OCI-LY7 (cell line): ENCODE measurements around the gene ZC4H2. TPM values are rescaled to one million over a fixed set of nuclear protein-coding genes. Genes with fewer than 3 reads are reported as not detected.
"Not testable (repeated sequence)": the region's sequence is repeated elsewhere in the genome, so short reads cannot be mapped to it uniquely, and the experiment has no call there.

Experiments used
- BruUV-seq: library from RNA; stranded (reverse); fragments of 400-500 nt; replicated peaks from 2 replicates; lab custom pipeline; 2021; lab: Mats Ljungman, UMichigan
- CTCF ChIA-PET: fragments of 300-600 bp; sonication (Branson Sonifier 250); formaldehyde crosslinking; loops from one replicate; lab custom pipeline; 2022; ENCODE audit warnings: antibody characterized with exemption; ENCODE audit not compliant: unreplicated experiment; lab: Charles Lee
- POLR2A ChIA-PET: fragments of 300-600 bp; sonication (Branson Sonifier 250); formaldehyde crosslinking; loops from one replicate; lab custom pipeline; 2022; ENCODE audit warnings: antibody characterized with exemption; lab: Charles Lee
- DNase-seq: peaks from one replicate; pipeline ENCODE4 v3.0.0-alpha.2; 2015; ENCODE audit warnings: low spot score
- H2AFZ ChIP-seq: fragments of 200-600 bp; sonication (generic), shearing (Covaris generic); 2 replicates; pipeline ENCODE4 v1.6.1; 2014; ENCODE audit warnings: mild to moderate bottlenecking, antibody characterized with exemption, low read length, moderate library complexity
- H3K27ac ChIP-seq: fragments of 200-600 bp; sonication (generic); 2 replicates; pipeline ENCODE4 v1.5.1; 2014; ENCODE audit warnings: mixed run types, low read depth, mild to moderate bottlenecking, moderate library complexity, low read length, inconsistent platforms; ENCODE audit not compliant: poor library complexity, severe bottlenecking
- H3K36me3 ChIP-seq: fragments of 200-600 bp; sonication (generic); 2 replicates; pipeline ENCODE4 v1.6.1; 2014; ENCODE audit warnings: mild to moderate bottlenecking, antibody characterized with exemption, low read length, moderate library complexity, mixed read lengths; ENCODE audit not compliant: insufficient read depth
- H3K4me1 ChIP-seq: fragments of 200-600 bp; sonication (generic); 2 replicates; pipeline ENCODE4 v1.5.1; 2014; ENCODE audit warnings: mild to moderate bottlenecking, low read length; ENCODE audit not compliant: insufficient read depth, poor library complexity, severe bottlenecking
- H3K4me2 ChIP-seq: fragments of 200-600 bp; sonication (generic); 2 replicates; pipeline ENCODE4 v1.6.1; 2014; ENCODE audit warnings: mild to moderate bottlenecking, low read length
- H3K4me3 ChIP-seq: fragments of 200-600 bp; sonication (generic); 2 replicates; pipeline ENCODE4 v1.5.1; 2014; ENCODE audit warnings: mild to moderate bottlenecking, low read depth, low read length; ENCODE audit not compliant: poor library complexity, severe bottlenecking
- H3K79me2 ChIP-seq: fragments of 200-600 bp; sonication (generic); 2 replicates; pipeline ENCODE4 v1.6.1; 2016; ENCODE audit warnings: low read depth, mild to moderate bottlenecking, low read length, moderate library complexity, mixed read lengths; ENCODE audit not compliant: insufficient read depth
- H3K9me2 ChIP-seq: fragments of 200-600 bp; sonication (generic); 2 replicates; pipeline ENCODE4 v1.6.1; 2016; ENCODE audit warnings: mild to moderate bottlenecking, low read length, mixed read lengths; ENCODE audit not compliant: insufficient read depth
- H3K9me3 ChIP-seq: fragments of 200-600 bp; sonication (generic); 2 replicates; pipeline ENCODE4 v1.6.1; 2014; ENCODE audit warnings: mild to moderate bottlenecking, mixed run types, low read length, mixed read lengths
- H4K20me1 ChIP-seq: fragments of 200-600 bp; sonication (generic); 2 replicates; pipeline ENCODE4 v1.6.1; 2014; ENCODE audit warnings: mild to moderate bottlenecking, antibody characterized with exemption, low read length, moderate library complexity, mixed read lengths; ENCODE audit not compliant: insufficient read depth
- CTCF ChIP-seq: fragments of 200-600 bp; sonication (generic); conservative IDR thresholded peaks from 2 replicates; pipeline ENCODE4 v1.5.1; 2014; ENCODE audit warnings: mild to moderate bottlenecking, antibody characterized with exemption, low read length, moderate library complexity, mixed read lengths
- EZH2phosphoT487 ChIP-seq: fragments of 200-600 bp; sonication (generic); IDR thresholded peaks from 2 replicates; pipeline ENCODE4 v1.6.1; 2018; ENCODE audit warnings: low read depth, borderline replicate concordance, mild to moderate bottlenecking, mixed run types, antibody characterized with exemption, low read length, moderate library complexity, mixed read lengths
- intact Hi-C: fragments of 100-400 bp; cut with micrococcal nuclease; formaldehyde crosslinking; loops from one replicate; pipeline ENCODE4 v1.10.0; 2022; ENCODE audit not compliant: unreplicated experiment
- total RNA-seq, 2 experiments: library from RNA; depleted of rRNA in 1 of 2; stranded (reverse); fragments of >200 nt in 1 of 2; shearing (Covaris generic) in 1 of 2; gene quantifications; 2 replicates each; pipeline ENCODE4 v1.2.3, GENCODE V29; 2014 to 2022

Gene ZC4H2
- total RNA-seq, 2 experiments from 2014 or later = 20.1 to 23.4 TPM

GRCh38 chrX:65014230-65014629, 38.0 kb upstream of the ZC4H2 start:
- BruUV-seq = no TSS peak
- TF ChIP-seq EZH2phosphoT487 = no peak
- no peak for TF ChIP-seq CTCF
- Histone ChIP-seq H2AFZ (no peak overlapping the region), H3K4me2 (no peak overlapping the region), H3K4me1 (no peaks in the 10 kb centered on the region), H4K20me1 (no peaks in the 10 kb centered on the region), H3K4me3 (no peak overlapping the region), H3K9me2 (no peaks in the 10 kb centered on the region), H3K27ac (no peak overlapping the region), H3K9me3 (no peaks in the 10 kb centered on the region), H3K79me2 (no peaks in the 10 kb centered on the region), H3K36me3 (no peaks in the 10 kb centered on the region)
- intact Hi-C loops = no loop called here
- ChIA-PET POLR2A (interaction anchor here (1.7 kb wide), 1 partner anchor 20 kb away, joined by 4 read pairs; the partner anchor contains the start of gene ZC3H12B), CTCF (no interaction called here)
- DNase-seq = no peak

DNA sequence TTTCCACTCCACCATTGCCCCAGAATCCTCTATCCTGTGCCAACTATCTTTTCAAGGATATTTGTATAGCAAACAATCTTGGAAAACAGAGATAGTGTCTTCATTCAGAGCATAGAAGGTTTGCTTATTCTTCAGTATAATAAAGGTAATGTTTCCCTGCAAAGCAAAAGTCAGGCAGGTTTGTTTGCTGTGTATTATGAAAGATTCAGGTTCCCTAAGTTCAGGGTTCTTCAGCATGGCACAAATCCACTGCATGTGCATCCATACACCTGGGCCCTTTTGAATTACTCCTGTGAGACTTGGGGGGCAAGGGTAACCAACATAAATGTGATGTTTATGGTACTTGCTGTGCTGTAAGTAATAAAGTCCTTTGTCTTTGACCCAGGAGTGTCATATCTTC, 33.2 kb upstream of the ZC4H2 start:
- H3K36me3 ChIP-seq = no peaks in the 10 kb centered on the region
- H3K4me1 ChIP-seq = no peaks in the 10 kb centered on the region
- no peak overlapping the region for H3K27ac ChIP-seq
- no peaks in the 10 kb centered on the region for H4K20me1 ChIP-seq
- no peak for TF ChIP-seq CTCF
- no peak for TF ChIP-seq EZH2phosphoT487
- H3K4me3 ChIP-seq = no peak overlapping the region
- H3K4me2 ChIP-seq = no peak overlapping the region
- H3K79me2 ChIP-seq = no peaks in the 10 kb centered on the region
- ChIA-PET POLR2A (no interaction called here), CTCF (no interaction called here)
- intact Hi-C loops = no loop called here
- no peak overlapping the region for H2AFZ ChIP-seq
- H3K9me3 ChIP-seq = no peaks in the 10 kb centered on the region
- H3K9me2 ChIP-seq = no peaks in the 10 kb centered on the region
- BruUV-seq = no TSS peak
- no peak for DNase-seq

DNA sequence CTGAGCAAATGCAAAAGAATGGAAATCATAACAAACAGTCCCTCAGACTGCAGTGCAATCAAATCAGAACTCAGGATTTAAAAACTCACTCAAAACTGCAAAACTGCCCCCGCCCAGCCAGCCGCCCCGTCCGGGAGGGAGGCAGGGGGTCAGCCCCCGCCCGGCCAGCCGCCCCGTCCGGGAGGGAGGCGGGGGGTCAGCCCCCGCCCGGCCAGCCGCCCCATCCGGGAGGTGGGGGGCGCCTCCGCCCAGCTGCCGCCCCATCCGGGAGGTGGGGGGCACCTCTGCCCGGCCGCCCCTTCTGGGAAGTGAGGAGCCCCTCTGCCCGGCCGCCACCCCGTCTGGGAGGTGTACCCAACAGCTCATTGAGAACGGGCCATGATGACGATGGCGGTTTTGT, 26.0 kb upstream of the ZC4H2 start:
- H3K4me1 ChIP-seq, H3K4me3 ChIP-seq, intact Hi-C loops, H3K4me2 ChIP-seq, H3K9me2 ChIP-seq, H3K79me2 ChIP-seq, H4K20me1 ChIP-seq, H3K27ac ChIP-seq, H2AFZ ChIP-seq, H3K9me3 ChIP-seq, H3K36me3 ChIP-seq, BruUV-seq, CTCF ChIA-PET, DNase-seq: not testable (repeated sequence)
- POLR2A ChIA-PET = interaction anchor here (0.7 kb wide), 1 partner anchor 30 kb away, joined by 4 read pairs; no protein-coding TSS in a partner anchor
